ENCODE measurements around the gene AFMID. TPM values are rescaled to one million over a fixed set of nuclear protein-coding genes. Genes with fewer than 3 reads are reported as not detected.

AFMID gene
- total RNA-seq, 1 donor from 2014 or later: 49.7 TPM

DNA sequence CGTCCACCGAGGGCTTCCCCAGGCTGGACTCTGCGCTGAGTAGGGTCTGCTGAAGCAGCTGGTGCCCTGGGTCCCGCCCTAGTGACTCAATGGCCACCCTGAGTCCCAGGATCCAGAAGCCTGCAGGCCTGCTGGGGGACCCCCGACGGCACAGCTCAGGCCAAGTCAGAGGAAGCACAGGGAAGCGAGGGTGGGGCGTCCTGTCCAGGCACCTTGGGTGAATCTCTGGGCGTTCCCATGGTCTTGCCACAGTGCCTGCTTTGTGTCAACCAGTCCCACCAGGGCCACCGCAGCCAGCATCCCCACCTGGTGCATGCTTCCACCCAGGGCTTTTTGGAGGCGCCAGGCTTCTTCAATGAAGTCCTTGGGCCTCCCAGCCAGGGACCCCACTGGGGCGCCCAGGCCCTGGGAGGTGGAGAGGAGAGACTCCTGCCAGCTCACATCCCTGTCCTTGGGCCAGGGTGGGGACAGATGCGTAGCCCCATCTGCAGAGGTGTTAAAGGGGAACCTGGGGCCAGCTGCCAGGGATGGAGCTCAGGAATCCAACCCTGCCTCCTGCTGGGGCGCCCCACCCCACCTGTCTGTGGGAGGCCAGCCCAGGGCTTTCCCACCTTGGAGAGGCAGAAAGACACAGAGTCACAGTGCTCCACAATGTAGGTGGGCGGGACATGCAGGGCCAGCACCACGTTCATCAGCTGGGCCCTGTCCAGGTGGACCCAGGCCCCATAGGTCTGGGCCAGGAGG lies 62.1 kb downstream of the AFMID start:
- no peak overlapping the region for H3K4me3 ChIP-seq (ENCODE audit: low read depth, low read length)
- H3K36me3 ChIP-seq (ENCODE audit: control insufficient read depth, insufficient read depth, low read length): no peaks in the 10 kb centered on the region
- TF ChIP-seq, protein P1, sequence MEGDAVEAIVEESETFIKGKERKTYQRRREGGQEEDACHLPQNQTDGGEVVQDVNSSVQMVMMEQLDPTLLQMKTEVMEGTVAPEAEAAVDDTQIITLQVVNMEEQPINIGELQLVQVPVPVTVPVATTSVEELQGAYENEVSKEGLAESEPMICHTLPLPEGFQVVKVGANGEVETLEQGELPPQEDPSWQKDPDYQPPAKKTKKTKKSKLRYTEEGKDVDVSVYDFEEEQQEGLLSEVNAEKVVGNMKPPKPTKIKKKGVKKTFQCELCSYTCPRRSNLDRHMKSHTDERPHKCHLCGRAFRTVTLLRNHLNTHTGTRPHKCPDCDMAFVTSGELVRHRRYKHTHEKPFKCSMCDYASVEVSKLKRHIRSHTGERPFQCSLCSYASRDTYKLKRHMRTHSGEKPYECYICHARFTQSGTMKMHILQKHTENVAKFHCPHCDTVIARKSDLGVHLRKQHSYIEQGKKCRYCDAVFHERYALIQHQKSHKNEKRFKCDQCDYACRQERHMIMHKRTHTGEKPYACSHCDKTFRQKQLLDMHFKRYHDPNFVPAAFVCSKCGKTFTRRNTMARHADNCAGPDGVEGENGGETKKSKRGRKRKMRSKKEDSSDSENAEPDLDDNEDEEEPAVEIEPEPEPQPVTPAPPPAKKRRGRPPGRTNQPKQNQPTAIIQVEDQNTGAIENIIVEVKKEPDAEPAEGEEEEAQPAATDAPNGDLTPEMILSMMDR (IDR thresholded peaks at IDR 0.05; ENCODE audit: insufficient read depth, low read length, poor library complexity, severe bottlenecking): no peak
- no peak for DNase-seq (ENCODE audit: low read depth)
- peaks cover 9% of the 10 kb centered on the region for H3K27me3 ChIP-seq (ENCODE audit: control insufficient read depth, insufficient read depth, low read length)

DNA sequence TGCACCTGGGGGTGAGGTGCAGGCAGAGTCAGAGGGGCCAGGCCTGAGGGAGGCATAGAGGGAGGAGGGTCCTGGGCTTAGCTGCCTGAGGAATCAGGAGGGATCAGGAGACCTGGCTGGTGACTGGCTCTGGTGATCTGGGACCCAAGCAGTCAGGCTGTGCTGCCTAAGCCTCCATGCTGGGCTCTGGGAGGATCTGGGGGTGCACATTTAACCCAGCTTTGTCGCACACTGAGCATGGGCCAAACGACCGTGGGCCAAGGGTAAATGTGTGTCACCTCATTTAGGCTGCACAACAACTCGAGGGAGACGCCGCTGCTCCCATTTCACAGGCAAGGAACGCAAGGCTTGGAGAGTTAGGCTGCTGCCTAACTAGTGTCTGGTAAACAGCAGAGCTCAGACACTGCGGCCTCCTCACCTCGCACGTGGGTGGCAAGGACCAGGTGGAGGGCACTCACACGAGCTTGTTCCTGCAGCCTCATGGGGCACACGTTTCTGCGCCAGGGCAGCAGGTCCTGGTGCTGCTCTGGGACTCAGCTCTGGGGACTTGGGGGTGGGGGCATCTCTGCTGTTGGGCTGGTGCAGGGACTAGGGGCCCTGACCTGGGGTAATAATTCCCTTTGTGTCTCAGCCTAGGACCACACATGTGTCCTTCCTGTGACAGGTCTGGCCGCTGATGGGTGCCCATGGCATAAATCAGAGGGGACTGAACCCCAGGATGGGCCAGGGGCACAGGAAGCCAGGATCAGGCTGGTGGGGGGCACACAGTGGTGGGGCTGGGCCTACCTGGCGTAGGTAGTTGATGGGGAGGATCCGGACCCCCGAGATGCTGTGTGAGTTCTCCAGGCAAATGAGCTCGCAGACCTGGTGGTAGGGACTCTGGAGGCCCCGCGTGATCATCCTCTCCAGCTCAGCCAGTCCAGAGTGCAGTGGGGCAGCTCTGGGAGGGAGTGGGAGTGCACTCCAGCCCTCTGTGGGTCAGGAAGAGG lies 63.0 kb downstream of the AFMID start:
- no peak overlapping the region for H3K4me3 ChIP-seq (ENCODE audit: low read depth, low read length)
- DNase-seq (ENCODE audit: low read depth): no peak
- H3K36me3 ChIP-seq (ENCODE audit: control insufficient read depth, insufficient read depth, low read length): no peaks in the 10 kb centered on the region
- peaks cover 9% of the 10 kb centered on the region for H3K27me3 ChIP-seq (ENCODE audit: control insufficient read depth, insufficient read depth, low read length)
- TF ChIP-seq, protein P1 (IDR thresholded peaks at IDR 0.05; ENCODE audit: insufficient read depth, low read length, poor library complexity, severe bottlenecking): no peak

DNA sequence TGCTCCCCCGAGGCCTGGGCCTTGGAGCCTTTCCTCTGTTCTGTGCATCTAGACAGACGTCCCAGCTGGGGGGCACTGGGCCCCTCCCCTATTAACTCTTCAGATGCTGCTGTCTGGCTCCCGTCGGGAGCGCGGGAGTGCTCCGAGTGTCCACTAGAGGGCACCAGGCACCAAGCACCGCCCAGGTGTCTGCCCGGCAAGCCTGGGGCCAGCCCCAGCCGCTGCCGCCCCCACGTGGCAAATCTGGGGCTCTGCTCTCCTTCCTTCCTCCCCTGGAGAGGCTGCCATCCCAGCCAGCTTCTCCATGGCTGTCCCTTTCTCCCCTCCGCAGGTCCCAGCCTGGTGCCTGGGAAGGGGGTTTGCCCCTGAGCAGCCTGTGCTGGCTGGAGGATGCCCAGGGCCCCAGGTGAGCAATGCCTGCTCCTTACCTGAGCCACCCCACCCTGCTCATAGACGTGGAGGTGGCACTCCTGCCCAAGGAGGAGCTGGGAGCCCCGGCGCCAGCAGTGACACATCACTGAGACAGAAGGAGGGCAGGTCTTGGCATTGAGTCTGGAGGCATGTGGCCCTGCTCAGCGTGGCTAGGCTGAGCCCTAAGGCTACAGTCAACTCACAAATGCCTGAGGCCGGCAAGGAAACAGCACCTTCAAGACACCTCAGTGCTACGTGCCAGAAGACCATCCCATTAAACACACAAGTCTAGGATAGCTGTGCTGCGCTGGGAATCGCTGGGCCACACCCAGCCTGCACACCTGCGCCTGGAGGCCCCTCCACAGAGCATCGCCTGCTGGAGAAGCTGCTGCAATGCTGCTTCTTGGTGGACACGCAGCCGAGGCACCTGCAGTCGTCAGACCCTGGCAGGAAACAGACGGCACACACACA lies 64.0 kb downstream of the AFMID start:
- DNase-seq (ENCODE audit: low read depth): no peak
- Histone ChIP-seq H3K36me3 (ENCODE audit: control insufficient read depth, insufficient read depth, low read length) (no peaks in the 10 kb centered on the region), H3K27me3 (ENCODE audit: control insufficient read depth, insufficient read depth, low read length) (peaks cover 9% of the 10 kb centered on the region), H3K4me3 (ENCODE audit: low read depth, low read length) (no peak overlapping the region)
- TF ChIP-seq, protein P1 (IDR thresholded peaks at IDR 0.05; ENCODE audit: insufficient read depth, low read length, poor library complexity, severe bottlenecking): peak; percentile 100

DNA sequence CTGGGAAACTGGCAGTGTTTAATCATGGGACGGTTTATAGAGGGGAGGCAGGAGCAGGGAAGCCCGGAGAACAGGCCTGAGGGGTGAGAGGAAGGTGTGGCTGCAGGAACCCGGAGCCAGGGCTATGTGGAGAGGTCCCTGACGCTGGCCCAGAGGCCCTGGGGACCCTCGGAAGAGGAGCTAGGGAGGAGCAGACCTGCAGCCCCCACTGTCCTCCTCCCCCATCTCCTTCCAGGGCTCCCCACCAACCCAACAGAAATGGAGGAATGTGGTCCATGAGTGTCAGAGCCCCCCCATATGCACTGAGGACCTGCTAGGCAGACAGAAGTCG lies 64.6 kb downstream of the AFMID start:
- DNase-seq (ENCODE audit: low read depth): no peak
- TF ChIP-seq, protein P1 (IDR thresholded peaks at IDR 0.05; ENCODE audit: insufficient read depth, low read length, poor library complexity, severe bottlenecking): no peak
- Histone ChIP-seq H3K27me3 (ENCODE audit: control insufficient read depth, insufficient read depth, low read length) (peaks cover 9% of the 10 kb centered on the region), H3K36me3 (ENCODE audit: control insufficient read depth, insufficient read depth, low read length) (no peaks in the 10 kb centered on the region), H3K4me3 (ENCODE audit: low read depth, low read length) (no peak overlapping the region)

DNA sequence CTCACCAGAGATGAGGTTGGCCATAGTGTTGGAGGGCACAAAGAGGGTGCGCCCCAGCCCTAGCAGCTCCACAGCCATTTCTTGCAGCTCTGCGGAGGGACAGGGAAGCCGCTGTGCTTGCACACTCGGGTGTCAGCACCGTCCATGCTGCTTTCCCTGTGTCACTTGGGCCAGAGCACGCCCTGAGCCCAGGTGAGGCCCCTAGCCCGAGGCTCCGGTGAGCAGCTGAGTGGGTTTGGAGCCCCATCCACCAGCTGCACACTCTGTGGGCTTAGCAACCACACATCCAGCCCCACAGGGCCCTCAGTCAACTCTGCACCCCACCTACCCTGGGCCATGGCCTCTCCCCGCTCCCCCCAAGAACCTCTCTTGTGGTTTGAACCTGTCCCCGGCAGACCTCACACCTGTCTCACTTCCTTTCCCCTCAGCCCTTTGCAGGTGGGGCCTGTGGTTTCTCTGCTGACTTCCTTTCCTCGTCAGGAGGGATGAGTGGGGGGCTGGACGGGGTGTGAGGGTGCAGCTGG lies 65.0 kb downstream of the AFMID start:
- TF ChIP-seq, protein P1 (IDR thresholded peaks at IDR 0.05; ENCODE audit: insufficient read depth, low read length, poor library complexity, severe bottlenecking): no peak
- Histone ChIP-seq H3K36me3 (ENCODE audit: control insufficient read depth, insufficient read depth, low read length) (no peaks in the 10 kb centered on the region), H3K4me3 (ENCODE audit: low read depth, low read length) (no peak overlapping the region), H3K27me3 (ENCODE audit: control insufficient read depth, insufficient read depth, low read length) (peaks cover 9% of the 10 kb centered on the region)
- DNase-seq (ENCODE audit: low read depth): no peak

Measured in kidney epithelial cell (primary cell).